Brain pericyte (primary cell): ENCODE results near the gene ARL4A.
"Not testable (repeated sequence)": the region's sequence is repeated elsewhere in the genome, so short reads cannot be mapped to it uniquely, and the experiment has no call there.

ENCODE experiments used
- DNase-seq: peaks from one replicate; pipeline ENCODE4 v3.0.0-alpha.2; 2012; ENCODE audit warnings: low read depth, low spot score

The ARL4A gene

DNA sequence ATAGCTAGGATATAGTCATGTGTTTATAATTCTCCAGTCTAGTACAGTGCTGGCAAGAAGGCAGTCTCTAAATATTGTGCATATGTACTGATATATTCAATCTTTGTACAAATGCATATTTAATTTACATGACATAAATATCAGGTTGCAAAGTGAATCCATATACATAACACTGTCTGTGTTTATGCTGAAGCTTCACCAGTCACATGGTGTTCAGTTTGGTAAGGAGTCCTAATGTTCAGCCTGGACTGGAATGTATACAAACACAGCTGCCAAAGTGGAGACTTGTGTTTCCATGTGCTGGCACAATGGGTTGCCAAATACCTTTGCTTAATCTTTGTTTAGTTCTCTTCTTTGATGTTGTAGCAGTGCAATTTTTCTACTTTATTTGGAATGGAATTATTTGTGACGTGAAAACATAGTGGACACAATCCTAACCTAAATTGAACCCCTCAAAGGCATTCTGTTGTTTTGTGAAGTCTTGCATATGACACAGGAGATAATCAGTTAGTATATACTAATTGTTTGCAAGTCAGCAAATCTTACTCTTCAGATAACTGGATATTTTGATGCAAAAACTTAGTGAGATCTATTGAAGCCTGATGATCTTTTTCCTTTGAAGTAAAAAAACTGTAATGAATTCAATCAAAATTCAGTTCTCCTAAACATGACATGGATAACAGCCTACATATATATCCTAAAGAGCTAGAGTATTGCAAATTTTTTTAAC lies 17.3 kb upstream of the ARL4A start:
- DNase-seq: no peak

DNA sequence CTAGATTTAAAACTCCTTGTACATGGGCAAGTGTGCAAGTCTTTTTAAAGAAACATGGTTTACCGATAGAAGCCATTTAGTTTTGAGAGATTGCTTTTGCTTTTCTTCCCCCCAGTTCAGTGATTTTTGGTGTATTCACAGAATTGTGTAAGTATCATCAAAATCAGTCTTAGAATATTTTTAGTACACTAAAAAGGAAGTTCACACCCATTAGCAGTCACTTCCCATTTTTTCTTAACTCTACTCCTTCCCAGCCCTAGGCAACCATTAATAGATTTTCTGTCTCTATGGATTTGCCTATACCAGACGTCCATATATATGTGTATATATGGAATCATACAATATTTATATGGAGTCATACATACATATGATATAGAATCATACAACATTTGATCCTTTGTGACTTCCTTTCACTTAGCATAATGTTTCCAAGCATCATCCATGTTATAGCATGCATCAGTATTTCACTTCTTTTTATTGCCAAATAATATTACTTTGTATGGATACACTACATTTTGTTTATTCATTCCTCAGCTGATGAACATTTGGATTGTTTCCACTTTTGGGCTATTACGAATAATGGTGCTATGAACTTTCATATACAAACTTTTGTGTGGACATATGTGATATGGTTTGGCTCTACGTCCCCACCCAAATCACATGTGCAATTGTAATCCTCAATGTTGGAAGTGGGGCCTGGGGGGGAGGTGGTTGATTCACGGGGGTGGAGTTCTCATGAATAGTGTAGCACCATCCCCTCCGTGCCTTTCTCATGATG lies 16.5 kb upstream of the ARL4A start:
- DNase-seq: no peak

GRCh38 chr7:12673436-12673835 lies 14.0 kb upstream of the ARL4A start:
- DNase-seq: not testable (repeated sequence)

DNA sequence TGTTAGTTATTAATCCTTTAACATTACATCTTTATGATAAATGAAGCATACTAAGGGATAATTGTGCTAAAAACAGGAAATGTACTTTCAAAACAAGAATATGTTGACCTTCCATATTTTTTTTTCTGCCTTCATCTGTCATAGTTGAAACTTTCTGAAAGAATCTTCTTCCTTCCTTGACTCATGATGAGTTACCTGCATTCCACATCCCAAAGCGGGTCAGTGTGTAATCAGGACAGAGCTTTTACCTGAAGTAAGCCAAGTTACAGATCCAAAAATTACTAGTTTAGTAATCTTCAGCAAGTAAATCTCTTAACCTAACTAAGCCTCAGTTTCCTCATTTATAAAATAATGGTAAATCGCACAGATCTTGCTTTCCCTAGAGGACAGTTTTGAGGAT lies 13.4 kb upstream of the ARL4A start:
- DNase-seq: no peak

DNA sequence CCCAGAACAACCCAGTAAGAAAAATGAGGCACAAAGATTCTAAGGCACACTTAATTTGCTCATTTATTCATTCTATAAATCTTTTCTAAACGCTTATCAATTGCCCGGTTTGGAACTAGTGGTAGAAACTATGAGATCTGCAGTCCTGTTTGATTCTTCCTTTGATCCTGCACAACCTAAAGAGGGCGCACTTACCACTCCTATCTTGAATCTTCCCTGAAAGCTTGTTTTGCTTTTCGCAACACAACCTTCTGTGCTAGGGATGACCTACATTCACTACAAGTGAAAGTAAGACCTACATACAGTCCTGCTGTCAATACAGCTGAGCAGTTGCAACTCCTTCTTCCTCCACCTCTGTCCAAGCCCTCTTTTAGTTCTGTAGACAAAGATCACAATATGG lies 12.6 kb upstream of the ARL4A start:
- DNase-seq: no peak

GRCh38 chr7:12683678-12684585 lies 3.5 kb upstream of the ARL4A start:
- no peak for DNase-seq

DNA sequence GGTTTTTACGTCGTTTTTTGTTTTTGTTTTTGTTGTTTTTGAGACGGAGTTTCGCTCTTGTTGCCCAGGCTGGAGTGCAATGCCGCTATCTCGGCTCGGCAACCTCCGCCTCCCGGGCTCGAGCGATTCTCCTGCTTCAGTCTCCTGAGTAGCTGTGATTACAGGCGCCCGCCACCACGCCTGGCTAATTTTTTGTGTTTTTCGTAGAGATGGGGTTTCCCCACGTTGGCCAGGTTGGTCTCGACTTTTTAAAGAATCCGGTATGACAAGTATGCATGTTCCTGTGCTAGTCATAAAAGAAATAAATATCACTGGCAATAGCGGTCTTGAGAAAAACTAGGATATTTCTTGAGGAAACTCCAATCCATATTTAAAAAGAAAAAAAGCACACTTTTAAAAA lies 2.7 kb upstream of the ARL4A start:
- no peak for DNase-seq

DNA sequence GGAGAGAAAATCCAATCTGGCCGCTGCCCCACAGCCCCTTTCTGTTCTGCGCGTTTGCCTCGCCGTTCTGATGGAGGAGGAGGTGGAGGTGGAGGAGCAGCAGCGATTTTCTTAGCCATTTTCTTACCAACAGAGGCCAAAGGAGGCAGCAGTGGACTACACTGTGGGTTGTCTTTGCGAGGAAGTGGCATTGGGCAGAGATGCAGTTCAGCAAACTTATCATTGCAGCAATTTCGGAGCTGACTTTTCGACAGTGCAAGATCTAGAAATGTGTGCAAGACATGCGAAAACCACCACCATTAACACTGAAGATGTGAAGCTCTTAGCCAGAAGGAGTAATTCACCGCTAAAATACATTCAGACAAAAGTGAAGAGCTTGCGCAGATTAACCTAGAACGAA lies 1.9 kb upstream of the ARL4A start:
- no peak for DNase-seq

DNA sequence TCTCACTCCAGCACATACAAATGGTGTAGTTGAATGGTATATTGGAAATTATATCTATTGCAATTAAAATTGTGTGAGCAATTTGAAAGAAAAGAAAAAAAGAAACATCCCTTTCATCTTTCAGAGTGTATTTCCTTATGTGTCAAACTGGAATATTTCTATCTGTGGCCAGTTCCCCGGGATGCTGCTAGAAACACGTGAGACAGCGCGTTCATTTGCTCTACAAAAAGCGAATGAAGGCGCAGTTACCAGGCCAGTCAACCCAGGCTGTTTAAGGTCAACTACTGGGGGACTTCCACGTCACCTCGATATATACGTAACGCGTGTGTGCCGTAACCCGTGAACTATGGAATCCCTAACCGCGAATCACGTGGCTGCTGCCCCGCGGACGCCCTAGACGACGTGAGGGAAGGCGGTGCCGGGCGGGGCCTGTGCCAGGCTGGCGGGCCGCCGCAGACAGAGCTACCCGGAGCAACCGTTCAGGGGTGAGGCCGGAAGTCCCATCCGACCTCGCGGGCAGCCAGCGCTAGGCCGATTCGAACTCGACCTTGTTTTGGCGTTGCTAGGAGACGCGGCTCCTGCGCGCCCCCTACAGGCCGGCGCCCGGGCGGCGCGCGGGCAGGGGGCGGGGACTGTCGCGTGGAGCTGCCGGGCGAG lies 1.1 kb upstream of the ARL4A start:
- DNase-seq: peak; percentile 47

- no peak for DNase-seq
These were observed 312 bp downstream of the ARL4A start for GRCh38 chr7:12687718-12688171.

GRCh38 chr7:12688485-12689170 lies 1.2 kb downstream of the ARL4A start:
- DNase-seq: not testable (repeated sequence)

DNA sequence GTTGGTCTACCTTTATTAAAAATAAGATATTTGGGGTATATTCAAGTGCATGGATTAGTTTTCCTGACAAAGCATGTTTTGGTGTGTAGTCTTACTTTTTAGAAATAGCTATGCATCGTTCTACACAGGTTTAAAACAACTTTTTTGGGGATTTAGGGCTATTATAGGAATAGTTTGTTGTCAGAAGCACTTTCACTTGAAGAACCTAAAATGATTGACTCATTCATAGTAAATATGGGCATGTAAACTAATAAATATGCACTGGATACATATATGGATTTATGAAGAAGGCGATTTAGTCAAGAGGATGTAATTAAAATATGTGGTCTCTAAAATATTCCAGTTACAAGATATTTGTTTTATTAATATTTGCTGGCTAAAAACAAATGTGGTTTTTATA lies 2.0 kb downstream of the ARL4A start:
- DNase-seq: no peak

GRCh38 chr7:12690041-12690878 lies 2.8 kb downstream of the ARL4A start:
- DNase-seq: no peak

DNA sequence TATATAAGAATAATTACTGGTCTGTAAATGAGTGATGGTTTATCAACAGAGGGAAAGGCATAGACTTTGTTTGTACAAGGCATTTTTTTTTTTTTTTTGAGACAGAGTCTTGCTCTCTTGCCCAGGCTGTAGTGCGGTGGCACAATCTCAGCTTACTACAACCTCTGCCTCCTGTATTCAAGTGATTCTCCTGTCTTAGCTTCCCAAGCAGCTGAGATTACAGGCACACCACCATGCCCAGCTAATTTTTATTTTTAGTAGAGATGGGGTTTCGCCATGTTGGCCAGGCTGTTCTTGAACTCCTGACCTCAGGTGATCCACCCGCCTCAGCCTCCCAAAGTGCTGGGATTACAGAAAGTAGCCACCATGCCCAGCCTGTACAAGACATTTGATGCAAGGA lies 4.0 kb downstream of the ARL4A start:
- not testable (repeated sequence) for DNase-seq

- no peak for DNase-seq
These were observed 4.6 kb downstream of the ARL4A start for GRCh38 chr7:12692035-12692434.

- DNase-seq: no peak
These were observed 5.2 kb downstream of the ARL4A start for GRCh38 chr7:12692479-12693259.

- DNase-seq: no peak
These were observed 7.4 kb downstream of the ARL4A start for GRCh38 chr7:12694817-12695216.

GRCh38 chr7:12695965-12696364 lies 8.5 kb downstream of the ARL4A start:
- DNase-seq: no peak

DNA sequence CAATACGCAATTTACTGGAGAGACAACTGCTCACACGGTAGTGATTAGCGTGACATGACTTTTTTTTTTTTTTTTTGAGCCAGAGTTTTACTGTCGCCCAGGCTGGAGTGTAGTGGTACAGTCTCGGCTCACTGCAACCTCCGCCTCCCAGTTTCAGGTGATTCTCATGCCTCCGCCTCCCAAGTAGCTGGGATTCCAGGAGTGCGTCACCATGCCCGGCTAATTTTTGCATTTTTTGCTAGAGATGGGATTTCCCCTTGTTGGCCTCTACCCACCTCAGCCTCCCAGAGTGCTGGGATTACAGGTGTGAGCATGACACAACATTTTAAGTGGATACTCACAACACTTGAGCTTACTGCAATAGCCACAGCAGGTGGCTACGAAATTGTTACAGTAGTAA lies 11.9 kb downstream of the ARL4A start:
- no peak for DNase-seq
